NT2/D1 (cell line): Measurements from ENCODE around the gene TLR5.

Experiments
- DNase-seq: peaks from one replicate; pipeline ENCODE4 v3.0.0-alpha.2; 2011; ENCODE audit warnings: low read depth, low spot score
- H3K27me3 ChIP-seq: 2 replicates; pipeline ENCODE4 v1.6.0; 2011; ENCODE audit warnings: mild to moderate bottlenecking; ENCODE audit not compliant: insufficient read length, insufficient read depth
- H3K36me3 ChIP-seq: 2 replicates; pipeline ENCODE4 v1.6.1; 2011; ENCODE audit warnings: mild to moderate bottlenecking, low read length, mixed read lengths; ENCODE audit not compliant: insufficient read depth, insufficient read length
- H3K4me1 ChIP-seq: 2 replicates; pipeline ENCODE4 v1.5.1; 2011; ENCODE audit not compliant: insufficient read depth, insufficient read length
- H3K4me3 ChIP-seq: 2 replicates; pipeline ENCODE4 v1.5.1; 2011; ENCODE audit warnings: low read depth; ENCODE audit not compliant: insufficient read length
- H3K9ac ChIP-seq: 2 replicates; pipeline ENCODE4 v1.6.0; 2011; ENCODE audit warnings: low read depth; ENCODE audit not compliant: insufficient read length
- H3K9me3 ChIP-seq: 2 replicates; pipeline ENCODE4 v1.5.1; 2011; ENCODE audit warnings: mild to moderate bottlenecking, low read length; ENCODE audit not compliant: insufficient read depth
- SUZ12 ChIP-seq: IDR thresholded peaks from 2 replicates; pipeline ENCODE4 v1.6.1; 2011; ENCODE audit not compliant: insufficient read length, insufficient read depth; ENCODE audit errors: extremely low read depth
- YY1 ChIP-seq: IDR thresholded peaks from 2 replicates; pipeline ENCODE4 v1.6.1; 2011; ENCODE audit not compliant: insufficient read length, insufficient read depth
- ZNF274 ChIP-seq: IDR thresholded peaks from 2 replicates; pipeline ENCODE4 v1.6.1; 2011; ENCODE audit warnings: mild to moderate bottlenecking, low read depth, low read length

Gene TLR5

DNA sequence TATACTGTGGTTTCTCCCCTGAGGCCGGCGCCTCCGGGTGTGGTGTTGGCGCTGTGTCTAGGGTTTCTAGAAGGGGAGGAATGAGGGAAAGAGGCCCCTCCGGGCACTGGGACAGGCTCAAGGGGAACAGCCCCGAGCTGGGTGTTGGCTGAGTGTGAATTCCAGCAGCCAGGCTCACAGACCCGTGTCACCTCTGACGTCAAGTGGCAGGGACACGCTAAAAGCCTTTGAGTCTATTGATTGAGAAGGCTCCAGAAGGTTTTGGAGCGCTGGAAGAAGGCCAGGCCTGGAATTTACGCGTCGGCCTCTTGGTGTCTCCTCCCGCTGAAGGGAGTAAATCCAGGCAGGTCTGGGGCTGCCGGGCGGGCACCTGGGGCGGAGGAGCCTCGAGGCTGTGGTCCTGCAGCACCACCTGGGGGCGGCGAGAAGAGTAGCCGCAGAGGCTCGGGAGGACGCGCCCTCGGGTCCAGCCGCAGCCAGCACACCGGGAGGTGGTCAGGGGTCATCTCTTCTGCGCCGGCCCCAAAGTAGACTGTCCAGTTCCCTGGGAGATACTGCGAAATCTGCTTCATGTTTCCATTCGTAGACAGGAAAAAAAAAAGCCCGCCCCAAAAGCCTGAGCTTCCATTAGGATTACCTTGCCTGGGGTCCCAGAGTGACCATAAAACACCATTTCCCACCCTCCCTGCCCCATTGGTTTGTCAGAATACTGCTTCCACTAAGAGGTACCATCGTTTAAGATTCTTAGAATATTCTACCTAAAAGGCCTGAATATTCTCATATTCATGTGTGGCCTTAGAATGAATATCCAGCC is 61.7 kb downstream of the TLR5 start:
- no peak overlapping the region for H3K4me3 ChIP-seq
- TF ChIP-seq YY1 (no peak), ZNF274 (no peak), SUZ12 (no peak)
- peak overlapping the region; percentile 47 for H3K9ac ChIP-seq
- H3K9me3 ChIP-seq, result no peaks in the 10 kb centered on the region
- H3K36me3 ChIP-seq, result no peaks in the 10 kb centered on the region
- peak; percentile 93 for DNase-seq
- peaks cover 8% of the 10 kb centered on the region for H3K4me1 ChIP-seq
- peaks cover 14% of the 10 kb centered on the region for H3K27me3 ChIP-seq

- no peak overlapping the region for H3K9ac ChIP-seq
- H3K4me3 ChIP-seq, result no peak overlapping the region
- no peaks in the 10 kb centered on the region for H3K36me3 ChIP-seq
- no peaks in the 10 kb centered on the region for H3K9me3 ChIP-seq
- TF ChIP-seq YY1 (no peak), SUZ12 (no peak), ZNF274 (no peak)
- H3K27me3 ChIP-seq, result peaks cover 14% of the 10 kb centered on the region
- no peak for DNase-seq
- H3K4me1 ChIP-seq, result peaks cover 8% of the 10 kb centered on the region
Observed at GRCh38 chr1:223079498-223079897, 63.5 kb downstream of the TLR5 start.

DNA sequence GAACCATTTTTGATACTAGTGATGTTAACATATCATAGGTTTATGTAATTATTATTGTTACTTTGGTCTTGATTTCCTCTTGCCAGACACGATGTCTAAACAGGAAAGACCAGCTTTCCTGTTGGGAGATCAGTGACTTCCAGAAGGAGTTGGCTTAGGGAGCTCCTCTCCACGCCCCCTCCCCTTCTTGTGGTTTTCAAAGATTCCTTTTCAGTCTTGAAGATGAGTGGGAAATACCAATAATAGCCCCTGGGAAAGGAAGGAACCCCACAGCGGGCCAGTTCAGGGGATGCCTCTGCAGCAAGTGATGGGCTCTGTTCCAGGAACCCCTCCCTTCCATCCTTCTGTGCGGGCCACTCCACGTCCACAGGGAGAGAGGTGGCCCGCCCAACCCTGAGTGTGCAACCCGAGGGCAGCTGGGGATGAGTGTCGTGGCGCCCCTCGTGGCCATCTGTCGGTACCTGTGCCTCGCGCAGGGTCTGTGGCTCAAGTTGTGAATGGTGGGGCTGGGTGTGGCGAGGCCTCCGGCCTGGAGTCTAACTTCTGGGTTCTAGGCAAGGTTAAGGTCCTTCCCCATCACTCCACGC is 65.7 kb downstream of the TLR5 start:
- Histone ChIP-seq H3K4me1 (peaks cover 9% of the 10 kb centered on the region), H3K9ac (no peak overlapping the region), H3K27me3 (peaks cover 5% of the 10 kb centered on the region), H3K9me3 (no peaks in the 10 kb centered on the region), H3K4me3 (no peak overlapping the region), H3K36me3 (no peaks in the 10 kb centered on the region)
- no peak for TF ChIP-seq YY1
- TF ChIP-seq SUZ12, result no peak
- TF ChIP-seq ZNF274, result no peak
- DNase-seq, result no peak

GRCh38 chr1:223076362-223076761 is 66.7 kb downstream of the TLR5 start:
- Histone ChIP-seq H3K4me1 (peaks cover 9% of the 10 kb centered on the region), H3K9ac (no peak overlapping the region), H3K27me3 (no peaks in the 10 kb centered on the region), H3K4me3 (no peak overlapping the region), H3K9me3 (no peaks in the 10 kb centered on the region; the same call in 1 of the 2 replicates), H3K36me3 (no peaks in the 10 kb centered on the region)
- TF ChIP-seq SUZ12, result no peak
- TF ChIP-seq YY1, result no peak
- no peak for TF ChIP-seq ZNF274
- DNase-seq, result no peak

DNA sequence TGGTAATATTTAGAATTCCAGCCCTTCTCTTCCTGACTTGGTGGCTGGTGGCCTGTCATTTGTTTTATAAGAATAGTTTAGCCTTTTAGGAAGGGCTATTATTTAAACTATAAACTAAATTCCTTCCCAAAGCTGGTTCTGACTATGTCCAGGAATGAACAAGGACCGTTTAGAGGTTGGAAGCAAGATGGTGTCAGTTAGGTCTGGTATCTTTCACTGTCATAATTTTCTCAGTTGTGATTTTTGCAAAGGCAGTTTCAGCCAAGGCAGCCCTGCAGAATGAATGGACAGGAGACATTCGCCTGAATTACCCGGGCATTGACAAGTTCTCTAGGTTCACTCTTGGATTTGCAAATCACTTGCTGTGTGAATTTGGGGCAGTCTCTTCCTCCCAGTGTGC is 67.2 kb downstream of the TLR5 start:
- H3K27me3 ChIP-seq, result no peaks in the 10 kb centered on the region
- H3K9me3 ChIP-seq, result no peaks in the 10 kb centered on the region; the same call in 1 of the 2 replicates
- peaks cover 9% of the 10 kb centered on the region for H3K4me1 ChIP-seq
- no peaks in the 10 kb centered on the region for H3K36me3 ChIP-seq
- TF ChIP-seq ZNF274 (no peak), YY1 (no peak), SUZ12 (no peak)
- no peak for DNase-seq
- no peak overlapping the region for H3K4me3 ChIP-seq
- no peak overlapping the region for H3K9ac ChIP-seq

- peak overlapping the region; percentile 9 for H3K9ac ChIP-seq
- DNase-seq, result no peak
- peaks cover 9% of the 10 kb centered on the region for H3K4me1 ChIP-seq
- no peak overlapping the region for H3K4me3 ChIP-seq
- H3K36me3 ChIP-seq, result no peaks in the 10 kb centered on the region
- no peaks in the 10 kb centered on the region; the same call in 1 of the 2 replicates for H3K9me3 ChIP-seq
- TF ChIP-seq YY1 (no peak), SUZ12 (no peak), ZNF274 (no peak)
- no peaks in the 10 kb centered on the region for H3K27me3 ChIP-seq
Observed at GRCh38 chr1:223074445-223075300, 68.4 kb downstream of the TLR5 start.
